HG03135 (cell line): ENCODE measurements around the gene P2RX4.
"Not testable (repeated sequence)": the region's sequence is repeated elsewhere in the genome, so short reads cannot be mapped to it uniquely, and the experiment has no call there.

Source experiments
- ATAC-seq: cut with Tn5 transposase; IDR thresholded peaks from one replicate; pipeline ENCODE4 v1.9.1; 2021; ENCODE audit warnings: mild to moderate bottlenecking, moderate library complexity; ENCODE audit not compliant: unreplicated experiment

The P2RX4 gene

GRCh38 chr12:121218588-121219352 is 8.8 kb downstream of the P2RX4 start:
- no peak for ATAC-seq

DNA sequence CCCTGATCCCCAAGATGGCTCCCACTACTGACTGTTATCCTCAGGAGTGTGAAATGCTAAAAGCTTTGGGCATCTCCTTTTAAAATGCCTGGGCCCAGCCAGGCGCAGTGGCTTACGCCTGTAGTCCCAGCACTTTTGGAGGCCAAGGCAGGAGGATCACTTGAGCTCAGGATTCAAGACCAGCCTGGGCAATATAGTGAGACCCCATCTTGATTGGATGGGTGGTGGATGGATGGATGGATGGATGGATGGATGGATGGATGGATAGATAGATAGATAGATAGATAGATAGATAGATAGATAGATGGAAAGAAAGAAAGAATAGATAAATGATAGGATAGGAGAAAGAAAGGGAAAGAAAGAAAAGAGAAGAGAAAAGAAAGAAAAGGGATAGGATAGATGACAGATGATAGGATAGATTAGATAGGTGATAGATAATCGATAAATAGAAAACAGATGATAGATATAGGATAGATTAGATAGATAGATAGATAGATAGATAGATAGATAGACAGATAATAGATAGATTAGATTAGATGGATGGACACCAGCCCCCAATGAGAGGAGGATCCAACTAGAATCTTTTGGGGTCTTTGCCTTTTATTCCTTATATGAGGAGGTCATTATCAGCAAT is 9.5 kb downstream of the P2RX4 start:
- ATAC-seq, result no peak

DNA sequence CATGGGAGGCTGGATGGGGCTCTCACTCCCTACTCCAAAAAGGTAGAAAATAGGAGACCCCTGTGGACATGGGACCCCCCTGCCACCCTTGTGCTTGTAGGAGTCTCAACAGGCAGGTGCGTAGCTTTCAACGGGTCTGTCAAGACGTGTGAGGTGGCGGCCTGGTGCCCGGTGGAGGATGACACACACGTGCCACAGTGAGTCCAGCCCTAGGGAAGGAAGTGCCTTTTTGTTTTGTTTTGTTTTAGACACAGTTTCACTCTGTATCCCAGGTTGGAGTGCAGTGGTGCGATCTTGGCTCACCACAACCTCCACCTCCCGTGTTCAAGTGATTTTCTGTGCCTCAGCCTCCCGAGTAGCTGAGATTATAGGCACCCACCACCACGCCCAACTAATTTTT is 12.9 kb downstream of the P2RX4 start:
- no peak for ATAC-seq

DNA sequence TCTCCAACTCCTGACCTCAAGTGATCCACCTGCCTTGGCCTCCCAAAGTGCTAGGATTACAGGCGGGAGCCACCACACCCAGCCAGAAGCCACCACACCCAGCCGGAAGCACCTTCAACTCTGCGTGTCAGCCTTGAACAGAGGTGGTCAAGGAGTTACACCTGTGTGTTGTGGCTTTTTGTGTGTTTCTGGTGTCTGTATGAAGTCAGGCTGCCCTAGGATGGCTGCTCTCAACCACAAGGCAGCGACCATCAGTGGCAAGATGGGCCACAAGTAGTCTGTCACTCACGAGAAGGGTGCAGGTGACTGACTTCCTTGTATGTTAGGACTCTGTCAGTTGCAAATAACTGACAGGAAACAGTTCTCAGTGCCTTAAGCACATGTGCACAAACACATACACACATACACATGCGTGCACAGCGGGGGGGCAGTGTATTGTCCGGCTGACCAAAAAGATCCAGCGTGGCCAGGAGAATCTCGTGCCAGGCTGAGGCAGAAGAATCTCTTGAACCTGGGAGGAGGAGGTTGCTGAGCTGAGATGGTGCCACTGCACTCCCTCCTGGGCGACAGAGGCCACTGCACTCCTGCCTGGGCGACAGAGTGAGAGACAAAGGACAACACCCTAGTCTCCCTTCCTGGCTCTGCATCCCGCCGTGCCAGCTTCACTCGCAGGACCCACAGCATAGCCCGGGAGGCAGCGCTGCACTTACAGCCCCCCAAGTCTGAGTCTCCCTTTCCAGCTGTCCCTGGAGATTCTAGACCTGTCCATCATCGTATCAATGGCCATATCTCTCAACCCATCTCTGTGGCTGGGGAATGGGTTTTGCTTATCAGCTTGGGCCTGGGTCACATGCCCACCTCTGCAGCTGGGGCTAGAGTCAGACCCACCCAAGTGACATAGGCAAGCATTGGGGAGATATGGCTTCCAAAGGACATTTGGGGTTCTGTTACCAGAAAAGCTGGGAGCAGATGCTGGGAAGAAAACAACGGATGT is 13.7 kb downstream of the P2RX4 start:
- no peak for ATAC-seq

GRCh38 chr12:121224591-121224990 is 14.7 kb downstream of the P2RX4 start:
- ATAC-seq, result no peak

DNA sequence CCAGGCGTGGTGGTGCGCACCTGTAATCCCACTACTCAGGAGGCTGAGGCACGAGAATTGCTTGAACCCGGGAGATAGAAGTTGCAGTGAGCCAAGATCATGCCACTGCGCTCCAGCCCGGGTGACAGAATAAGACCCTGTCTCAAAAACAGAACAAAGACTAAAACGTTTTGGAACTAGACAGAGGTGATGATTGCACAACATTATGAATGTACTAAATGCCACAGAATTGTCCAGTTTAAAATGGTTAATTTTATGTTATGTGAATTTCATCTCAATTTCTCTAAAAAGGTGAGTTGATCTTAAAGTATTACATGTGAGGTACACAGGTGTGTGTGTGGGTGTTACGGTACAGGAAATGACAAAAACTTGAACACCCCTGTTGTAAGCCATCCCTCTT is 16.5 kb downstream of the P2RX4 start:
- ATAC-seq, result no peak

GRCh38 chr12:121226871-121227270 is 16.9 kb downstream of the P2RX4 start:
- ATAC-seq, result not testable (repeated sequence)

- peak; percentile 62 for ATAC-seq
Observed at GRCh38 chr12:121227294-121227693, 17.4 kb downstream of the P2RX4 start.

GRCh38 chr12:121228919-121229665 is 19.2 kb downstream of the P2RX4 start:
- no peak for ATAC-seq

- not testable (repeated sequence) for ATAC-seq
Observed at GRCh38 chr12:121229826-121230537, 20.1 kb downstream of the P2RX4 start.

- ATAC-seq, result no peak
Observed at GRCh38 chr12:121230538-121230907, 20.6 kb downstream of the P2RX4 start.

DNA sequence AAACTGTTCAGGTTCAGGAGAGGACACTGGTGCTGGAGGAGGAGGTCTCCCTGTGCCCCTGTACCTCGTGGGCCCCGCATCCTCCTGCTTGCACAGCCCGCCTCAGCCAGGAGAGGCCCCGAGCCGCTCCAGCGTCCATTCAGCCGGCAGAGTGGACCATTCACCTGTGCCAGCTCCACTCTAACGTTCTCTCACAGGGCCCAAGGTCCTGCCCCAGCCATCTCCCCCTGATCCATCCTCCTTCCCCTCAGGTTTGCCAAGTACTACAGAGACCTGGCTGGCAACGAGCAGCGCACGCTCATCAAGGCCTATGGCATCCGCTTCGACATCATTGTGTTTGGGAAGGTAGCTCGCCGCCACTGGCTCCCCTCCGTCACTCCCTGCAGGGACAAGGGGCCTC is 22.2 kb downstream of the P2RX4 start:
- no peak for ATAC-seq

DNA sequence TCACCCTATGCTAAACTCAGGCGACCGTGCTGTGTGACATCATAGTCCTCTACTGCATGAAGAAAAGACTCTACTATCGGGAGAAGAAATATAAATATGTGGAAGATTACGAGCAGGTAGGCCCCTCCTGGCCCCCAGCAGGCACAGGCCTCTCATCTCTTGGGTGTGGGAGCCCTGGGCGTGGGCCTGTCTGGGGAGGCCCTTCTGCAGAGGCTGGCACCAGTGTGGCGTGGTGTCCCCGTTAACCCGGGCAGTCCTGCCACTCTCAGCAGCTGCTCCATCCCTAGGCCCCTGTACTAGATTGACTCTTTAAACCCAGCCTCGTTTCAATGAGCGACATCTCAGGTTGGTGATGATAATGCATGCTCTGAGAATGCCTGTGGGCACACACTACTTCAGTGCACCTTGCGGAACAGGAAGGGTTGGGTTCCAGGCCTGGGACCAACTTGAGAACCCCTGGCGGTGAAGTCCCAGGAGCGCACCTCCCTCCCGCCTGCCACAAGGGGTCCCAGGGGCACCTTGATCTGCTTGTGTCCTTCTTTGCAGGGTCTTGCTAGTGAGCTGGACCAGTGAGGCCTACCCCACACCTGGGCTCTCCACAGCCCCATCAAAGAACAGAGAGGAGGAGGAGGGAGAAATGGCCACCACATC is 23.2 kb downstream of the P2RX4 start:
- ATAC-seq, result no peak

DNA sequence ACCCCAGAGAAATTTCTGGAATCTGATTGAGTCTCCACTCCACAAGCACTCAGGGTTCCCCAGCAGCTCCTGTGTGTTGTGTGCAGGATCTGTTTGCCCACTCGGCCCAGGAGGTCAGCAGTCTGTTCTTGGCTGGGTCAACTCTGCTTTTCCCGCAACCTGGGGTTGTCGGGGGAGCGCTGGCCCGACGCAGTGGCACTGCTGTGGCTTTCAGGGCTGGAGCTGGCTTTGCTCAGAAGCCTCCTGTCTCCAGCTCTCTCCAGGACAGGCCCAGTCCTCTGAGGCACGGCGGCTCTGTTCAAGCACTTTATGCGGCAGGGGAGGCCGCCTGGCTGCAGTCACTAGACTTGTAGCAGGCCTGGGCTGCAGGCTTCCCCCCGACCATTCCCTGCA is 23.7 kb downstream of the P2RX4 start:
- ATAC-seq, result no peak

- no peak for ATAC-seq
Observed at GRCh38 chr12:121236776-121237175, 26.8 kb downstream of the P2RX4 start.

DNA sequence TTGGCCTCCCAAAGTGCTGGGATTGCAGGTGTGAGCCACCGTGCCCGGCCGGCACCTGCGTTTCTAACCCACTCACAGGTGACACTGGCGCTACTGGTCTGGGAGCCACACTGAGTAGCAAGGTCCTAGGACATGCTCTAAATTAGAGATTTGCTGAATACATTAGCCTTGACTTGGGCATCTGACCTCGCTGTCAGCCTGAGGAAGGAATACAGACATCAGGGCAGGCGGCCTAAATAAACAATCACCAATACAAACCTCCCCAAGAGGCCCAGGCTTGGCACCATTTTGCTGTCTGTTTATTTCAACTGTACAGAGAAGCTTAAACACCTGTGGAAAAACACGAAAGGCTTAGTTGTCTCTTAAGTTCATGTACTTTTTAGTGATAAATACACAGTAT is 27.5 kb downstream of the P2RX4 start:
- no peak for ATAC-seq

- no peak for ATAC-seq
Observed at GRCh38 chr12:121238086-121238485, 28.2 kb downstream of the P2RX4 start.

DNA sequence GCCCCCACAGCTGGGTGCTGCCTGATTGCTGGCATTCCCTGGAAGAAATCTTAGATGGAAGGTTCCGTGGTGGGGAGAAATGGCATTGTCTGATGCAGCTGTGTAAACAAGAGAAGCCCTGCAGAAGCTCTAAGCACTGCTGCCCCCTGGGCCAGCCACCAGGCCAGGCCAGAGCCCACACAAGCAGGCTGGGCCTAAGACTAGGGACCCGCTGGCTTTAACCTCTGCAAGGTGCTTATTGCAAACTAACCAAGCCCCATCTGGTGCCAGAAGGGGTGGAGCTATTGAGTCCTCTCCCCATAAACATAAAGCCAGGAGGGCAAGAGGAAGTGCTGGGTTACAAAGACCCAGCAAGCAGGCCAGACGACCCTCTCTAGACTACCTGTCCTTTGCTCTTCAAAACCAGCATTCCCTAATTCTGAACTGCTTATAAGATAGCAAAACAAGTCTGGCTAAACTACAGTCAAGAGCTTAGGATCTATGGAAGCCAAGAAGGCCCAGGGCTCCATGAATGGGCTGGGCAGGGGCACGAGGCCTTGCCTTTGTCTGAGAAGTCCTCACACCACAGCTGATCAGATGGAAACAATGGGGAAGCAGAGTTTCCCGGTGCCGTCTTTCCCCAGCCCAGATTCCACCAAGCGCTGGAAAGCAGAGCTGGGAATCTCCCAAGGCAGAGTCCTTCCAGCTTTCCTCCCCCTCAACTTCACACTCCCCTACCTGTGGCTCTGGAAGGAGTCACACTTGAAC is 28.8 kb downstream of the P2RX4 start:
- ATAC-seq, result no peak
